ENCODE results near the gene EYS. TPM values are rescaled to one million over a fixed set of nuclear protein-coding genes. Genes with fewer than 3 reads are reported as not detected.
"Not testable (repeated sequence)": the region's sequence is repeated elsewhere in the genome, so short reads cannot be mapped to it uniquely, and the experiment has no call there.

Gene EYS
- total and polyA plus RNA-seq, 2 experiments from 2014 or later: under 0.01 to 0.15 TPM

DNA sequence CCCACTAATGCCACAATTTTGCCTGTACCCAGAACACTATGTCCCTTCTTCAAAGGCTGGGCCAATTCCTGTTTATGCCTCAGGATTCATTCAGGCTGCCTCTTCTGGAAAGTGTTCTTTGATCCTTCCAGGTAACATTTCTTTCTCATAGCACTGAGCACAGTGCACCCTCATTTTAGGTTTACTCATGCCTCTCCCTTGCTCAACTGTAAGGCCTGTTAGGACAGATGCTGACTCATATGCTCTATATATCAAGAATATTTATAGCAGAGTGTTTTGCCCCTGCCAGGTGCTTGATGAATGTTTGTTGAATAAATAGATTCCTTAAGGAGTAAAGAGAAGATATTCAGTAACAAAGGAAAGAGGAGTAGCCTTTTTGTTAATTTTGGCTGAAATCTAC, 1807.5 kb downstream of the EYS start:
- no peaks in the 10 kb centered on the region for H3K9me3 ChIP-seq (ENCODE audit: low read depth)
- DNase-seq (ENCODE audit: low read depth in 1 of 2, low spot score in 1 of 2): peak in 1 of 2 donors; percentile 54
- H3K27ac ChIP-seq: no peak overlapping the region
- no peaks in the 10 kb centered on the region for H3K27me3 ChIP-seq
- H3K36me3 ChIP-seq: no peaks in the 10 kb centered on the region
- TF ChIP-seq, protein P1, sequence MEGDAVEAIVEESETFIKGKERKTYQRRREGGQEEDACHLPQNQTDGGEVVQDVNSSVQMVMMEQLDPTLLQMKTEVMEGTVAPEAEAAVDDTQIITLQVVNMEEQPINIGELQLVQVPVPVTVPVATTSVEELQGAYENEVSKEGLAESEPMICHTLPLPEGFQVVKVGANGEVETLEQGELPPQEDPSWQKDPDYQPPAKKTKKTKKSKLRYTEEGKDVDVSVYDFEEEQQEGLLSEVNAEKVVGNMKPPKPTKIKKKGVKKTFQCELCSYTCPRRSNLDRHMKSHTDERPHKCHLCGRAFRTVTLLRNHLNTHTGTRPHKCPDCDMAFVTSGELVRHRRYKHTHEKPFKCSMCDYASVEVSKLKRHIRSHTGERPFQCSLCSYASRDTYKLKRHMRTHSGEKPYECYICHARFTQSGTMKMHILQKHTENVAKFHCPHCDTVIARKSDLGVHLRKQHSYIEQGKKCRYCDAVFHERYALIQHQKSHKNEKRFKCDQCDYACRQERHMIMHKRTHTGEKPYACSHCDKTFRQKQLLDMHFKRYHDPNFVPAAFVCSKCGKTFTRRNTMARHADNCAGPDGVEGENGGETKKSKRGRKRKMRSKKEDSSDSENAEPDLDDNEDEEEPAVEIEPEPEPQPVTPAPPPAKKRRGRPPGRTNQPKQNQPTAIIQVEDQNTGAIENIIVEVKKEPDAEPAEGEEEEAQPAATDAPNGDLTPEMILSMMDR (IDR thresholded peaks at IDR 0.05; ENCODE audit: low read depth, low read length): no peak
- H3K4me1 ChIP-seq (ENCODE audit: low read depth): no peaks in the 10 kb centered on the region
- no peak overlapping the region for H3K4me3 ChIP-seq

DNA sequence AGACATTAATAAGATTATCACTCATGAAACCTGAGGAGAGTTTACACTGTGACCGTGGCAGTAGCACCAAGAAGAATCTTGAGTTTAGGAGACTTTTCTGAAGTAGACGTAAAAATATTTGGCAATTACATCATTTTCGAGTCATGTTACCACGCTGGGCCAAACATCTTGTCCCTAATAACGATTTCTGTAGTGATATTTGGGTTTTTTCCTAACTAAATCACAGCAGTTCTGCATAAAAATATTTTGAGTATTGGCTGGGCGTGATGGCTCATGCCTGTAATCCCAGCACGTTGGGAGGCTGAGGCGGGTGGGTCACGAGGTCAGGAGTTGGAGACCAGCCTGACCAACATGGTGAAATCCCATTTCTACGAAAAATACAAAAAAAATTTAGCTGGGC, 1809.1 kb downstream of the EYS start:
- TF ChIP-seq, protein P1 (IDR thresholded peaks at IDR 0.05; ENCODE audit: low read depth, low read length): no peak
- Histone ChIP-seq H3K9me3 (ENCODE audit: low read depth) (no peaks in the 10 kb centered on the region), H3K4me1 (ENCODE audit: low read depth) (no peaks in the 10 kb centered on the region), H3K36me3 (no peaks in the 10 kb centered on the region), H3K27ac (no peak overlapping the region), H3K27me3 (no peaks in the 10 kb centered on the region), H3K4me3 (no peak overlapping the region)
- peak in 1 of 2 donors; percentile 24 for DNase-seq (ENCODE audit: low read depth in 1 of 2, low spot score in 1 of 2)

DNA sequence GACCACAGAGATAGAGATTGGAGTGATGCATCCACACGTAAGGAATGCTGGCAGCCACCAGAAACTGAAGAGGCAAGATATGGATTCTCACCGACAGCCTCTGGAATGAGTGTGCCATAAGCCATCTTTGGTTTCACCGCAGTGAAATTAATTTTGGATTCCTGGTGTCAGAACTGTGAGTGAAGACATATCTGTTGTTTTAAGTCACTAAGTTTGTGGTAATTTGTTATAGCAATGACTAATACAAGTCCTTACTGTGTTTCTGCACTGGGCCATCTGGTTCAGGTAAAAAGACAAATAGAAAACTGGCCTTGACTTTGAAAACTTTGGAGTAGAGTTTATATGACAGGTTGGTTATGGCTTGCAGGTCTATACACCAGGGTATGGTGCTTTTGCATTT, 1809.6 kb downstream of the EYS start:
- Histone ChIP-seq H3K4me1 (ENCODE audit: low read depth) (no peaks in the 10 kb centered on the region), H3K27me3 (no peaks in the 10 kb centered on the region), H3K4me3 (no peak overlapping the region), H3K27ac (no peak overlapping the region), H3K9me3 (ENCODE audit: low read depth) (no peaks in the 10 kb centered on the region), H3K36me3 (no peaks in the 10 kb centered on the region)
- peak in 1 of 2 donors; percentile 67 for DNase-seq (ENCODE audit: low read depth in 1 of 2, low spot score in 1 of 2)
- TF ChIP-seq, protein P1 (IDR thresholded peaks at IDR 0.05; ENCODE audit: low read depth, low read length): no peak

DNA sequence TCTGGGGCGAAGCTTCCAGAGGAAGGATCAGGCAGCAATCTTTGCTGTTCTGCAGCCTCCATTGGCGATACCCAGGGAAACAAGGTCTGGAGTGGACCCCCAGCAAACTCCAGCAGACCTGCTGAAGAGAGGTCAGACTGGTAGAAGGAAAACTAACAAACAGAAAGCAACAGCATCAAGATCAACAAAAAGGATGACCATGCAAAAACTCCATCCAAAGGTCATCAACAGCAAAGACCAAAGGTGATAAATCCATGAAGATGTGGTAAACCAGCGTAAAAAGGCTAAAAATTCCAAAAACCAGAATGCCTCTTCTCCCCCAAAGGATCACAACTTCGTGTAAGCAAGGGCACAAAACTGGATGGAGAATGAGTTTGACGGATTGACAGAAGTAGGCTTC, 1818.6 kb downstream of the EYS start:
- no peaks in the 10 kb centered on the region for H3K9me3 ChIP-seq (ENCODE audit: low read depth)
- H3K4me1 ChIP-seq (ENCODE audit: low read depth): no peaks in the 10 kb centered on the region
- TF ChIP-seq, protein P1 (IDR thresholded peaks at IDR 0.05; ENCODE audit: low read depth, low read length): no peak
- no peaks in the 10 kb centered on the region for H3K36me3 ChIP-seq
- no peak overlapping the region for H3K27ac ChIP-seq
- DNase-seq (ENCODE audit: low read depth in 1 of 2, low spot score in 1 of 2): no peak
- no peaks in the 10 kb centered on the region for H3K27me3 ChIP-seq
- no peak overlapping the region for H3K4me3 ChIP-seq

DNA sequence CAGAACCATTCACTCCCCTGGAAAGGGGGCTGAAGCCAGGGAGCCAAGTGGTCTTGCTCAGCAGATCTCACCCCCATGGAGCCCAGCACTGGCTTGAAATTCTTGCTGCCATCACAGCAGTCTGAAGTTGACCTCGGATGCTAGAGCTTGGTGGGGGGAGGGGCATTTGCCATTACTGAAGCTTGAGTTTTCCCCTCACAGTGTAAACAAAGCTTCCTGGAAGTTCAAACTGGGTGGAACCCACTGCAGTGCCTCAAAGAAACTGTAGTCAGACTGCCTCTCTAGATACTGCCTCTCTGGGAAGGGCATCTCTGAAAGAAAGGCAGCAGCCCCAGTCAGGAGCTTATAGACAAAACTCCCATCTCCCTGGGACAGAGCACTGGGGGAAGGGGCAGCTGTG, 1819.2 kb downstream of the EYS start:
- H3K27me3 ChIP-seq; H3K4me1 ChIP-seq (ENCODE audit: low read depth); DNase-seq (ENCODE audit: low read depth in 1 of 2, low spot score in 1 of 2); H3K36me3 ChIP-seq; H3K4me3 ChIP-seq; H3K27ac ChIP-seq; H3K9me3 ChIP-seq (ENCODE audit: low read depth): not testable (repeated sequence)

DNA sequence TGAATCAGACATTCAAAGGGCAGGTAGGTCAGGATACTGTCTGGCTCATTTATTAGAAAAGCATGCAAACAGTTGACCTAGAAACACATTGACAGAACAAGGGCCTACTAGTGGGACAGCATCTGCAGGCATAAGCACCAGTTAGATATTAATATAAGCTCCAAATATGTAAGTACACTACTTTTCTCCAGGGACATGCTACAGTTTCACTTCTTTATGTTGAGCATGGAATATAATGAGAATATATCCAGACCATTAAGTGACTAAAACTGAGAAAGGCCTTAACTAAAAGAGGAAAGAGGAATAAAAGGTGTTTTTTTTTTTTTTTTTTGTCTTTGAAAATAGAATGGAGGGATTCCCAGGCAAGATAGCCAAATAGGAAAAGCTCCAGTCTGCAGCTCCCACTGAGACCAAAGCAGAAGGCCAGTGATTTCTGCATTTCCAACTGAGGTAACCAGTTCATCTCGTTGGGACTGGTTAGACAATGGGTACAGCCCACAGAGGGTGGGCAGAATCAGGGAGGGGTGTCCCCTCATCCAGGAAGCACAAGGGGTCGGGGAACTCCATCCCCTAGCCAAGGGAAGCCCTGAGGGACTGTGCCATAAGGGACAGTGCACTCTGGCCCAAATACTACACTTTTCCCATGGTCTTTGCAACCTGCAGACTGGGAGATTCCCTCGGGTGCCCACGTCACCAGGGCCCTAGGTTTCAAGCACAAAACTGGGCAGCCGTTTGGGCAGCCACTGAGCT, 1819.8 kb downstream of the EYS start:
- Histone ChIP-seq H3K9me3 (ENCODE audit: low read depth) (no peaks in the 10 kb centered on the region), H3K4me1 (ENCODE audit: low read depth) (no peaks in the 10 kb centered on the region), H3K27ac (no peak overlapping the region), H3K36me3 (no peaks in the 10 kb centered on the region), H3K27me3 (no peaks in the 10 kb centered on the region), H3K4me3 (no peak overlapping the region)
- DNase-seq (ENCODE audit: low read depth in 1 of 2, low spot score in 1 of 2): no peak
- TF ChIP-seq, protein P1 (IDR thresholded peaks at IDR 0.05; ENCODE audit: low read depth, low read length): no peak

Data from cardiac muscle cell (in vitro differentiated cells and primary cell).